Bone marrow (tissue), 2 donors: Measurements from ENCODE around the gene ALG11.
"Not testable (repeated sequence)": the region's sequence is repeated elsewhere in the genome, so short reads cannot be mapped to it uniquely, and the experiment has no call there.

ENCODE experiments used
- DNase-seq, 2 donors: peaks; one replicate each; lab custom pipeline; 2025; lab: John Stamatoyannopoulos, UW

The ALG11 gene

GRCh38 chr13:52011632-52012511, at the start of gene ALG11:
TSS of gene ALG11 (plus strand) at chr13:52012398. CDS start at chr13:52012419, 21 bp downstream.
- peak; percentile 93 to 97 for DNase-seq

GRCh38 chr13:51966186-51966585, 46.0 kb upstream of the ALG11 start:
- DNase-seq, result no peak

GRCh38 chr13:51967482-51968446, 44.4 kb upstream of the ALG11 start:
- peak in 1 of 2 donors; percentile 7 for DNase-seq

- DNase-seq, result no peak
Observed at GRCh38 chr13:51970349-51970748, 41.8 kb upstream of the ALG11 start.

- no peak for DNase-seq
Observed at GRCh38 chr13:51971520-51972426, 40.4 kb upstream of the ALG11 start.

- DNase-seq, result no peak
Observed at GRCh38 chr13:51974482-51974881, 37.7 kb upstream of the ALG11 start.

GRCh38 chr13:51976423-51976822, 35.8 kb upstream of the ALG11 start:
- DNase-seq, result no peak

GRCh38 chr13:51976890-51977289, 35.3 kb upstream of the ALG11 start:
- DNase-seq, result no peak

- no peak for DNase-seq
Observed at GRCh38 chr13:51977625-51978024, 34.6 kb upstream of the ALG11 start.

- DNase-seq, result no peak
Observed at GRCh38 chr13:51978796-51979556, 33.2 kb upstream of the ALG11 start.

- no peak for DNase-seq
Observed at GRCh38 chr13:51980908-51981307, 31.3 kb upstream of the ALG11 start.

GRCh38 chr13:51981355-51981754, 30.8 kb upstream of the ALG11 start:
- no peak for DNase-seq

- DNase-seq, result not testable (repeated sequence)
Observed at GRCh38 chr13:51983292-51983691, 28.9 kb upstream of the ALG11 start.

- DNase-seq, result not testable (repeated sequence)
Observed at GRCh38 chr13:51984904-51985303, 27.3 kb upstream of the ALG11 start.

- DNase-seq, result no peak
Observed at GRCh38 chr13:51988988-51989618, 23.1 kb upstream of the ALG11 start.

GRCh38 chr13:51993713-51994112, 18.5 kb upstream of the ALG11 start:
- no peak for DNase-seq

GRCh38 chr13:51995677-51996551, 16.3 kb upstream of the ALG11 start:
- peak in 1 of 2 donors; percentile 47 for DNase-seq

- DNase-seq, result no peak
Observed at GRCh38 chr13:51996641-51997040, 15.6 kb upstream of the ALG11 start.

- DNase-seq, result no peak
Observed at GRCh38 chr13:51997186-51997585, 15.0 kb upstream of the ALG11 start.
